H1 (cell line): ENCODE measurements around the gene KCNJ12. TPM values are rescaled to one million over a fixed set of nuclear protein-coding genes. Genes with fewer than 3 reads are reported as not detected.
A peak's percentile ranks its signal among the peaks of the same experiment; 100 is the strongest.

Experiments used
- CBX8 ChIP-seq: fragments of 300-800, 300-1000 bp; sonication (generic); IDR thresholded peaks from 2 replicates; pipeline ENCODE4 v1.7.1; 2016; ENCODE audit warnings: low read depth, low read length, borderline replicate concordance
- E2F6 ChIP-seq: IDR thresholded peaks from 2 replicates; pipeline ENCODE4 v1.6.1; 2012; ENCODE audit warnings: inconsistent platforms
- EZH2 ChIP-seq: fragments of 200-600 bp; sonication (generic); IDR thresholded peaks from 2 replicates; pipeline ENCODE4 v1.7.1; 2012; ENCODE audit warnings: low read depth, mild to moderate bottlenecking, moderate library complexity, low read length, inconsistent platforms; ENCODE audit not compliant: severe bottlenecking
- KDM4A ChIP-seq: IDR thresholded peaks from one replicate; pipeline ENCODE4 v1.7.1; 2012; ENCODE audit warnings: low read depth, mild to moderate bottlenecking, moderate library complexity, low read length, inconsistent platforms; ENCODE audit not compliant: severe bottlenecking
- NANOG ChIP-seq: IDR thresholded peaks from 2 replicates; pipeline ENCODE4 v1.6.1; 2011; ENCODE audit warnings: low read length, low read depth, mild to moderate bottlenecking, inconsistent platforms; ENCODE audit not compliant: insufficient read depth, poor library complexity, severe bottlenecking
- POLR2AphosphoS5 ChIP-seq: IDR thresholded peaks from 2 replicates; pipeline ENCODE4 v1.6.1; 2011; ENCODE audit warnings: low read depth, low read length
- RAD21 ChIP-seq, 2 experiments: IDR thresholded peaks in 1 of 2; conservative IDR thresholded peaks in 1 of 2; 2 replicates each; pipeline ENCODE4 v1.6.1; 2011; ENCODE audit warnings: low read depth in 2 of 2, low read length in 2 of 2, improper control_type of control experiment in 1 of 2, inconsistent platforms in 1 of 2, mild to moderate bottlenecking in 1 of 2, moderate library complexity in 1 of 2
- RFX5 ChIP-seq: IDR thresholded peaks from 2 replicates; pipeline ENCODE4 v1.6.1; 2011; ENCODE audit warnings: low read depth, low read length, improper control_type of control experiment, borderline replicate concordance
- SUZ12 ChIP-seq: fragments of 200-600 bp; sonication (generic); IDR thresholded peaks from 2 replicates; pipeline ENCODE4 v1.6.1; 2012; ENCODE audit warnings: mild to moderate bottlenecking, inconsistent platforms, low read length, moderate library complexity, mixed read lengths
- polyA plus RNA-seq, 7 experiments: library from polyadenylated mRNA; depleted of rRNA in 3 of 7; stranded (reverse) in 5 of 7; unstranded in 2 of 7; fragments of >200 nt in 5 of 7; fragments of 200-250 nt in 2 of 7; gene quantifications; 1 replicate in 5 of 7; 2 replicates in 1 of 7; 4 replicates in 1 of 7; pipeline versions ENCODE4 v1.2.1 to v1.2.3, GENCODE V29; 2011 to 2013; ENCODE audit warnings: missing spikeins in 2 of 7, mixed read lengths in 2 of 7
- total RNA-seq: library from RNA; stranded (reverse); fragmentation: NEBNext Ultra II Directional; extraction: Animal tissue kit (Norgen Biotek cat#: 25700); gene quantifications from 2 replicates; pipeline ENCODE4 v1.2.1, GENCODE V29; 2021

KCNJ12 gene
- total and polyA plus RNA-seq, 2 of the 8 experiments (the other 6 are each of a cell fraction or from before 2014, with no cell fraction given), result 1.2 to 1.5 TPM

DNA sequence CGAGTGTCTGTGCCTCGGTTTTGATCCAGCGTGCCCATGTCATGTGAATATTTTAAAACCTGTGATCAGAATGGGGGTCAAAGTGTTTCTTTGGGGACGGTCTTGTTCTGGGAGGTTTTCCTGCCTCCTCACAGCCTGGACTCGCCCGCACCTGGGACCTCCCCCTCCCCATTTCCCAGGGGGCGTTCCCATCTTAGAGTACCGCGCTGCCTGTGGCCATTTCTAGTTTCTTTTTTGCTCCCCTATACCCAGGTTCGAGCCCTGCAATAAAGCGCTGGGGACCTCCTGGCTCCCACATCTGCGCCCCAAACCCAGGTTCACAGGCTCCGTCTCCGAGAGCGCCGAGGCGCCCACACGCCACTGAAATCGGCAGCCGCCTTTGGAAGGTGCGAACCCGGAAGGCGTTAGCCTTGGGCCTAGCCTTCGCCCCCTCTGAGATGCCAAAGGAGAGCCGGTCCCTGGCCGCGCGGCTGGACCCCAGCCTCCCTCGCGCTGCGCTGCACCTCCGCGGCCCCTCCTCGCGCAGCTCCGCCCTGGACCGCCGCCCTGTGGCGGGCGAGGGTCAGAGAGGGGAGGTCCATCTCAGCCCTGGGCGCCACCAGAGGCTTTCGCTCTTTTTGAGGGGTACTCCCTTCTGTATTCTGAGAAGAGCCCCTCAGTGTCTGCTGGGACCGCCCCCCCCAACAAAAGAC is 1.7 kb downstream of the KCNJ12 start (continued):
- TF ChIP-seq RFX5 (no peak), POLR2AphosphoS5 (no peak), E2F6 (peak; percentile 33; the same call in 1 of the 2 replicates), SUZ12 (peak; percentile 16; the same call in 1 of the 2 replicates), RAD21 (IDR thresholded peaks at IDR 0.05 in 1 of 2, conservative IDR thresholded peaks at IDR 0.05 in 1 of 2; ENCODE audit: low read depth in 2 of 2, low read length in 2 of 2) (peak in 1 of 2 experiments; percentile 46; a peak in 2 of 4 replicates), EZH2 (peak; percentile 56), CBX8 (no peak), NANOG (no peak), KDM4A (peak; percentile 63)
